Choroid plexus epithelial cell (primary cell): ENCODE data around the gene KAZALD1.

Source experiments
- DNase-seq: peaks from one replicate; pipeline ENCODE4 v3.0.0-alpha.2; 2010; ENCODE audit warnings: low read depth
- H3K4me3 ChIP-seq: 2 replicates; pipeline ENCODE4 v1.5.1; 2011; ENCODE audit warnings: low read depth, mild to moderate bottlenecking, control low read depth, low read length, moderate library complexity
- TF ChIP-seq, protein P1 (sequence below): conservative IDR thresholded peaks from 2 replicates; pipeline ENCODE4 v1.5.1; 2011; ENCODE audit warnings: low read depth, mild to moderate bottlenecking, control low read depth, inconsistent platforms, low read length, moderate library complexity

Gene KAZALD1

DNA sequence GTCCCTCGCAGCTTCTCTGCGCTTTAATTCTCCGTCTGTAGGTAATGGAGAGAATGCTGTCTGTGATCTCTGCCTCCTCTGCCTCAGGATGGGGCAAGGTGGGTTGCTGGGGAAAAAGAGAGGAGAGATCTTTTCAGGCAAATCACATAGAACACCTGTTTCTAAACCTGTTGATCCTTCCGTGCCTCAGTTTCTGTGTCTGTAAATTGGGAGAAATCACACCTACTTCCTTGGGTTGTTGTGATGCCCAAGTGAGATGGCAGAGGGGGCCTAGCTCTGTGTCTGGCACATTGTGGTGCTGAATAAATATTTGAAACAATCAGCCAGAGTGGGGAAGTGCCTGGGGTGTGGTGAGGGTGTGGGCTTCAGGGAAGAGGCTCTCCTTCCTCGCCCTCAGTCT, 28.8 kb downstream of the KAZALD1 start:
- no peak for DNase-seq
- no peak overlapping the region for H3K4me3 ChIP-seq
- TF ChIP-seq, protein P1, sequence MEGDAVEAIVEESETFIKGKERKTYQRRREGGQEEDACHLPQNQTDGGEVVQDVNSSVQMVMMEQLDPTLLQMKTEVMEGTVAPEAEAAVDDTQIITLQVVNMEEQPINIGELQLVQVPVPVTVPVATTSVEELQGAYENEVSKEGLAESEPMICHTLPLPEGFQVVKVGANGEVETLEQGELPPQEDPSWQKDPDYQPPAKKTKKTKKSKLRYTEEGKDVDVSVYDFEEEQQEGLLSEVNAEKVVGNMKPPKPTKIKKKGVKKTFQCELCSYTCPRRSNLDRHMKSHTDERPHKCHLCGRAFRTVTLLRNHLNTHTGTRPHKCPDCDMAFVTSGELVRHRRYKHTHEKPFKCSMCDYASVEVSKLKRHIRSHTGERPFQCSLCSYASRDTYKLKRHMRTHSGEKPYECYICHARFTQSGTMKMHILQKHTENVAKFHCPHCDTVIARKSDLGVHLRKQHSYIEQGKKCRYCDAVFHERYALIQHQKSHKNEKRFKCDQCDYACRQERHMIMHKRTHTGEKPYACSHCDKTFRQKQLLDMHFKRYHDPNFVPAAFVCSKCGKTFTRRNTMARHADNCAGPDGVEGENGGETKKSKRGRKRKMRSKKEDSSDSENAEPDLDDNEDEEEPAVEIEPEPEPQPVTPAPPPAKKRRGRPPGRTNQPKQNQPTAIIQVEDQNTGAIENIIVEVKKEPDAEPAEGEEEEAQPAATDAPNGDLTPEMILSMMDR: no peak

DNA sequence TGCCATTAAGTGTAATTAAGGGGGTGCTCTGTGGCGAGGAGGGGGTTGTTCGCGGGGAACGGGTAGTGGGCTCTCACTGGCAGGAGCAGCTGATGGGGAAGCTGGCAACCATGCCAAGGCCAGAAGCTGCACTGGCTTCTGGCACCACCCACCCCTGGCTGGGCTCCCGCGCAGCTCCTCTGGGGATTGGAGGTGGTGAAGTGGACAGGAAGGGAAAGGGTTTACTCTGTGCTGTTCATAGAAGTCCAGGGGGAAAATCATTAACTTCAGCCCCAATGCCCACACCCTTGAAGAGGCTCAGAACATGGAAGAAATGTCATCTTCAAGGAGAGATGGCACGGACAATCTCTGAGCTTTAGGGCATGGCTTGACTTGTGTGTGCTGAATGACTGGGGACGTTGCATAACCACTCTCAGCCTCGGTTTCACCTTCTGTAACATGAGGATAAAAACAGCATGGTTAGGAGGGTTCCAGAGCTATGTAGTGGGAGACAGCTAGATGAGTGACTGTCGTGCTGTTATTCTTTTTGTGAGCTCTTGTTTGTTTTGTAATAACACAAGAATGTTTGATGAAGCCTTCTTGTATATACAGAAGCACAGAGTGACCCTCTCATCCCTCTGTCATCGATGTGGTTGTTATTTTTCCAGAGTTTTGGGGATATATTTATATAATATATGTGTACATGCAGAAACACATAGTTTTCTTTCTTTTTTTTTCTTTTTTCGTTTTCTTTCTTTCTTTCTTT, 29.9 kb downstream of the KAZALD1 start:
- DNase-seq: no peak
- TF ChIP-seq, protein P1: no peak
- no peak overlapping the region for H3K4me3 ChIP-seq

DNA sequence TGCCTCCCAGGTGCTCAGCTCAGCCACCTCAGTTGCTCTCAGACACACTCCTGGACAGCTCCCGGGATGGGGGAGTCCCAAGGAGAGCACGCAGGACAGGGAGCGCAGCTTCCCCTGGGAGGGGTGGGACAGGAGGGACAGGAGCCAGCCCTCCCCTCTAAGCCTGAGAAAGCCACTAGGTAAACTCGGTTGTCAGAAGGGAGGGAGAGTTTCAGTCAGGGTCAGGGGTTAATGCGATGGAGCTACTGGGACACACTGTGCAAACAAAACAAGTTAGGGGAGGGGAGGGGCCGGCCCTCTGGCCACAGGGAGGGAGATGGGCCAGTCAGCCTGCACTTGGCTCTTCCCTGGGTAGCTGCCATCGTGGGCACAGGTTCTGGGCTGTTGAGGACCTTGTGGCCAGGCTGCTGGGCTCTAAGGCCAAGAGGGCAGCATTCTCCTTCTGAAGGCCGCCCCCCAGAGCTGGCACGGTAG, 31.1 kb downstream of the KAZALD1 start:
- no peak for DNase-seq
- H3K4me3 ChIP-seq: no peak overlapping the region
- TF ChIP-seq, protein P1: no peak

DNA sequence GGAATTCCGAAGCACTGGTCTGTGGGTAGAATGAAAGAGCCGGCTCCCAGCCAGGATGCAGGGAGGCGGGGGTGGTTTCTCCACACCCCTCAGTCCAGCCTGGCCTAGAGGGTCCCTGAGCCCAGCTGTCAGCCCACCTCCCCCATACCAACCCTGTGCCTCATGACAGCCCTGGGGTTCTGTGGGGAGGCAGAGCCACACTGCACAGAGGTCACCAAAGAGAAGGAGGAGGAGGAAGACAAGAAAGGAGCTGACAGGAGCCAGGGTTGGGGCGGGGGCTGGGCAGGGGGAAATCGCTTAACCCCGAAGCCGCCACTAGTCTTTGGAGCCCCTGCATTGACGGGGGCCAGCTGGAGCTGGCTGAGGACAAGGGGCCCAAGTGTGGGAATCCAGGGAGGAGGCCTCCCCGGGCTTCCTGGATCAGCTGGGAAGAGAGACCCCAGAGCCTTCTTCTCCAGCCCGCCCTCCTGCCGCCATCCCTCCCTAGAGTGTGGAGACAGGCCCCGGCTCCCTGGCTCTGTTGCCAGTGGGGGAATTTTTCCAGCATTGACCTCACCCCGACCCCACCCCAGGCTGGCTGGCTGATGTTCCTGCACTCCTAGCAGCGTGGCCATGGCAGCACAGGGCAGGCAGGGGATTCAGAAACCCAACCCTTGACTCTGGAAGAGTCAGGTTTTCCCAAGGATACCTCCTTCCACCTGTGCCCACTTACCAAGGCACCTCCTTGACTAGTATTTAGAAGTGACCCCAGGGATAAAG, 32.5 kb downstream of the KAZALD1 start:
- TF ChIP-seq, protein P1: no peak
- no peak for DNase-seq
- H3K4me3 ChIP-seq: no peak overlapping the region

DNA sequence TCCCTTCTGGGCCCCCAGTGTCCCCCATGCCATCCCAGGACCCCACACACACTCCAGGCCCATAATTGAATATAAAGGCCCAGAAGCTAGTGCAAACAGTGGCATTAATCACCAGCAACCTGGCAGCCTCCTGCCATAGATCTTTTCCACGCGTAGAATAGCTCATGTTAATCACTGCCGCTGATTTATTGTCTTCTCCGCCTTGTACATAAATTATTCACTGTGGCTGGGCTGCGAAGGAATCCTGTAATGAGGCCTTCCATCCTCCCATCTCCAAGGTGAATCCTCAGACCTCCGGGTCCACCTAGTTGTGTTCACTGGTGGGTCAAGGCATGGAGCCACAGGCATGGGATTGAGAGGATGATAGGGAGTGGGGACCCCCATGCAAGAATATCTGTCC, 33.2 kb downstream of the KAZALD1 start:
- TF ChIP-seq, protein P1: no peak
- no peak overlapping the region for H3K4me3 ChIP-seq
- no peak for DNase-seq

DNA sequence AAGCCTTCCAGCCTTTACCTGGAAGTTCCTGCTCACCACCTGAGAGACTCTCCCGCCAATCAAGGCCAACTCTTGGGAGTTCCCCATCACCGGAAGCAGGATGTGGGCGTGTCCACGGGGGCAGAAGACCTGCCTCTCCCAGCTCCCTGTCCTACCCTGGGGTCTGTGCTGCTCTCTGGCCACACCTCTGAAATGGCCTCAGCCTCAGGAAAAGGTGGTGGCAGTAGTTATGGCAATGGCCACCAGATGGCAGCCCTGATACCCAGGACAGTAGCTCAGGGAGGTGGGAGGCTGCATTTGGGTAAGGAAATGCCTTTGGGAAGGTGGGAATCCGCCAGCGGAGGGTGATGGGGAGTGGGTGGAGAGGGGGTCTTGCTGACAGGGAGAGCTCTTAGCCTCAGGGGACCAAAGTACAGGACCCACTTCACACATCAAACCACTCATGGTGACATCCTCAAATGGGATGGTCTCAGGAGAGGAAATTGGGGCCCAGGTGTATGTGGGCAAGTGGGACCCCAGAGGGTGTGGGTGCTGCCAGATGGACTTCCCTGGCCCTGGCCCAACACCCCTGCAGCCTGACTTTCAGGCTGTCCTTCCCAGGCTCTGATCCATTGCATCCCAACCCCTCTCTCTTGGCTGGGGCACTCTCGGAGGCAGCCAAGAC, 33.9 kb downstream of the KAZALD1 start:
- TF ChIP-seq, protein P1: peak; percentile 89
- DNase-seq: peak; percentile 68
- no peak overlapping the region for H3K4me3 ChIP-seq
